H1 (cell line): ENCODE results near the gene MYH3. TPM values are rescaled to one million over a fixed set of nuclear protein-coding genes. Genes with fewer than 3 reads are reported as not detected.

ENCODE experiments used
- CTCF ChIA-PET: fragments of 300-600 bp; sonication (Branson Sonifier 250); formaldehyde crosslinking; loops from one replicate; lab custom pipeline; 2021; ENCODE audit not compliant: partially characterized antibody; lab: Charles Lee
- POLR2A ChIA-PET: fragments of 300-600 bp; sonication (Branson Sonifier 250); formaldehyde crosslinking; loops from one replicate; lab custom pipeline; 2021; ENCODE audit warnings: inconsistent platforms; ENCODE audit not compliant: partially characterized antibody; lab: Charles Lee
- DNase-seq, 2 experiments: peaks; one replicate each; pipeline versions ENCODE4 v3.0.0 to v3.0.0-alpha.2; 2010 to 2022; ENCODE audit warnings: low spot score in 2 of 2, low read depth in 1 of 2, mixed read lengths in 1 of 2
- FAIRE-seq: peaks from 2 replicates; lab custom pipeline; 2011; peaks lifted over from hg19 to GRCh38; lab: Jason Lieb, UNC
- H2AFZ ChIP-seq: 2 replicates; pipeline ENCODE4 v1.8.1; 2012; ENCODE audit warnings: low read length, inconsistent platforms
- H2AK5ac ChIP-seq: 2 replicates; pipeline ENCODE4 v1.6.1; 2013; ENCODE audit warnings: low read depth, low read length
- H2BK120ac ChIP-seq: replicated peaks from 2 replicates; pipeline ENCODE3; 2013; ENCODE audit warnings: low read depth, low read length, inconsistent platforms
- H2BK12ac ChIP-seq: 2 replicates; pipeline ENCODE4 v1.6.1; 2013; ENCODE audit warnings: low read depth, low read length
- H2BK15ac ChIP-seq: 2 replicates; pipeline ENCODE4 v1.6.1; 2013; ENCODE audit warnings: low read length
- H2BK20ac ChIP-seq: 2 replicates; pipeline ENCODE4 v1.6.1; 2013; ENCODE audit warnings: low read length
- H2BK5ac ChIP-seq: 2 replicates; pipeline ENCODE4 v1.6.1; 2013; ENCODE audit warnings: low read depth, low read length
- H3K14ac ChIP-seq: 2 replicates; pipeline ENCODE4 v1.6.1; 2013; ENCODE audit warnings: inconsistent platforms; ENCODE audit not compliant: insufficient read length
- H3K18ac ChIP-seq: 2 replicates; pipeline ENCODE4 v1.6.1; 2013; ENCODE audit warnings: low read length; ENCODE audit errors: extremely low read depth
- H3K23ac ChIP-seq: 2 replicates; pipeline ENCODE4 v1.6.1; 2013; ENCODE audit warnings: inconsistent platforms; ENCODE audit not compliant: insufficient read length
- H3K23me2 ChIP-seq: 2 replicates; pipeline ENCODE4 v1.6.1; 2013; ENCODE audit warnings: low read depth, low read length
- H3K27ac ChIP-seq: 2 replicates; pipeline ENCODE4 v1.6.1; 2011; ENCODE audit warnings: low read depth, low read length, inconsistent platforms
- H3K27me3 ChIP-seq, 4 experiments: replicated peaks in 1 of 4; 1 replicate in 1 of 4; 2 replicates in 3 of 4; pipeline versions ENCODE4 v1.6.1 to v1.8.1; 2011 to 2013; ENCODE audit warnings: low read length in 3 of 4, mild to moderate bottlenecking in 3 of 4, inconsistent platforms in 2 of 4, mixed read lengths in 2 of 4, moderate library complexity in 1 of 4; ENCODE audit not compliant: control insufficient read depth in 3 of 4, insufficient read depth in 3 of 4; ENCODE audit errors: extremely low read depth in 1 of 4
- H3K36me3 ChIP-seq, 4 experiments: 2 replicates each; pipeline versions ENCODE4 v1.6.1 to v1.8.1; 2011 to 2013; ENCODE audit warnings: mild to moderate bottlenecking in 4 of 4, low read length in 3 of 4, moderate library complexity in 2 of 4, control low read depth in 1 of 4, inconsistent platforms in 1 of 4; ENCODE audit not compliant: insufficient read depth in 4 of 4, control insufficient read depth in 2 of 4
- H3K4ac ChIP-seq: replicated peaks from 2 replicates; pipeline ENCODE3; 2013; ENCODE audit warnings: low read length, low read depth, mixed read lengths, inconsistent platforms; ENCODE audit not compliant: insufficient read length
- H3K4me1 ChIP-seq, 4 experiments: replicated peaks in 1 of 4; 1 replicate in 1 of 4; 2 replicates in 3 of 4; pipeline versions ENCODE4 v1.6.1 to v1.8.1; 2011 to 2013; ENCODE audit warnings: low read length in 3 of 4, inconsistent platforms in 2 of 4, mixed read lengths in 1 of 4; ENCODE audit not compliant: insufficient read depth in 4 of 4, control insufficient read depth in 3 of 4
- H3K4me2 ChIP-seq, 2 experiments: 2 replicates each; pipeline versions ENCODE4 v1.6.1 to v1.8.1; 2011 to 2013; ENCODE audit warnings: low read depth in 2 of 2, low read length in 2 of 2, control low read depth in 1 of 2, inconsistent platforms in 1 of 2, mild to moderate bottlenecking in 1 of 2; ENCODE audit not compliant: insufficient read depth in 1 of 2
- H3K4me3 ChIP-seq, 4 experiments: fragments of 200-600, 300-600 bp in 1 of 4; sonication (generic), shearing (Covaris generic), sonication (Bioruptor Twin) in 1 of 4; 2 replicates each; pipeline versions ENCODE4 v1.5.1 to v1.8.1; 2011 to 2016; ENCODE audit warnings: low read length in 4 of 4, low read depth in 3 of 4, control low read depth in 2 of 4, inconsistent platforms in 2 of 4, mild to moderate bottlenecking in 2 of 4, mixed read lengths in 1 of 4, moderate library complexity in 1 of 4; ENCODE audit not compliant: insufficient read depth in 2 of 4; ENCODE audit errors: extremely low read depth in 1 of 4
- H3K56ac ChIP-seq: replicated peaks from 2 replicates; pipeline ENCODE3; 2013; ENCODE audit warnings: low read depth, mild to moderate bottlenecking, mixed read lengths, low read length, inconsistent platforms; ENCODE audit not compliant: insufficient read length
- H3K79me1 ChIP-seq: 2 replicates; pipeline ENCODE4 v1.6.1; 2013; ENCODE audit warnings: low read depth, low read length, control low read depth
- H3K79me2 ChIP-seq, 2 experiments: 2 replicates each; pipeline versions ENCODE4 v1.6.1 to v1.8.1; 2012 to 2013; ENCODE audit warnings: low read length in 2 of 2, mild to moderate bottlenecking in 2 of 2, inconsistent platforms in 1 of 2; ENCODE audit not compliant: insufficient read depth in 2 of 2, control insufficient read depth in 1 of 2
- H3K9ac ChIP-seq, 4 experiments: replicated peaks in 1 of 4; 1 replicate in 1 of 4; 2 replicates in 3 of 4; pipeline versions ENCODE4 v1.6.1 to v1.8.1; 2011 to 2013; ENCODE audit warnings: low read depth in 3 of 4, low read length in 3 of 4, control low read depth in 2 of 4, mild to moderate bottlenecking in 2 of 4, moderate library complexity in 2 of 4, inconsistent platforms in 1 of 4; ENCODE audit errors: extremely low read depth in 1 of 4
- H3K9me3 ChIP-seq, 2 experiments: 2 replicates each; pipeline versions ENCODE4 v1.6.1 to v1.8.1; 2012 to 2013; ENCODE audit warnings: mild to moderate bottlenecking in 2 of 2, moderate library complexity in 2 of 2, control low read depth in 1 of 2, inconsistent platforms in 1 of 2, low read depth in 1 of 2, low read length in 1 of 2, mixed read lengths in 1 of 2; ENCODE audit not compliant: insufficient read depth in 2 of 2
- H4K20me1 ChIP-seq, 2 experiments: replicated peaks in 1 of 2; 2 replicates each; pipeline versions ENCODE3 to v1.8.1; 2011 to 2013; ENCODE audit warnings: inconsistent platforms in 2 of 2, low read length in 2 of 2, mild to moderate bottlenecking in 1 of 2; ENCODE audit not compliant: insufficient read depth in 2 of 2, control insufficient read depth in 1 of 2
- H4K5ac ChIP-seq: 2 replicates; pipeline ENCODE4 v1.6.1; 2013; ENCODE audit warnings: low read length, low read depth, mixed read lengths, inconsistent platforms; ENCODE audit not compliant: insufficient read length
- H4K8ac ChIP-seq: 2 replicates; pipeline ENCODE4 v1.8.0; 2013; ENCODE audit warnings: mild to moderate bottlenecking, moderate library complexity, low read length, inconsistent platforms; ENCODE audit not compliant: insufficient read depth; ENCODE audit errors: extremely low read depth
- H4K91ac ChIP-seq: replicated peaks from 2 replicates; pipeline ENCODE3; 2013; ENCODE audit warnings: low read length, mixed read lengths, inconsistent platforms; ENCODE audit not compliant: insufficient read length
- BCL11A ChIP-seq, 2 experiments: IDR thresholded peaks; one replicate each; pipeline ENCODE4 v1.6.1; 2011; ENCODE audit warnings: low read depth in 2 of 2, low read length in 2 of 2, mild to moderate bottlenecking in 2 of 2
- CREB1 ChIP-seq: IDR thresholded peaks from 2 replicates; pipeline ENCODE4 v1.6.1; 2012; ENCODE audit warnings: inconsistent platforms
- GABPA ChIP-seq: IDR thresholded peaks from 2 replicates; pipeline ENCODE4 v1.6.1; 2011; ENCODE audit warnings: mild to moderate bottlenecking, low read length, moderate library complexity, borderline replicate concordance; ENCODE audit not compliant: insufficient read depth
- GTF2F1 ChIP-seq: IDR thresholded peaks from 2 replicates; pipeline ENCODE4 v1.6.1; 2012; ENCODE audit warnings: low read depth, low read length, improper control_type of control experiment, borderline replicate concordance
- MAFK ChIP-seq: IDR thresholded peaks from 2 replicates; pipeline ENCODE4 v1.6.1; 2012; ENCODE audit warnings: low read depth, mild to moderate bottlenecking, improper control_type of control experiment, low read length
- PHF8 ChIP-seq: fragments of 200-600 bp; sonication (generic); conservative IDR thresholded peaks from 2 replicates; pipeline ENCODE4 v1.7.1; 2012; ENCODE audit warnings: low read depth, mild to moderate bottlenecking, inconsistent platforms, low read length, moderate library complexity
- RXRA ChIP-seq: IDR thresholded peaks from 2 replicates; pipeline ENCODE4 v1.6.1; 2011; ENCODE audit warnings: low read depth, mild to moderate bottlenecking, low read length, moderate library complexity; ENCODE audit not compliant: insufficient read depth
- SIN3A ChIP-seq, 2 experiments: IDR thresholded peaks in 1 of 2; conservative IDR thresholded peaks in 1 of 2; 2 replicates each; pipeline ENCODE4 v1.6.1; 2011 to 2012; ENCODE audit warnings: low read length in 2 of 2, improper control_type of control experiment in 1 of 2, low read depth in 1 of 2, mild to moderate bottlenecking in 1 of 2
- SIRT6 ChIP-seq: IDR thresholded peaks from one replicate; pipeline ENCODE4 v1.7.1; 2012; ENCODE audit warnings: low read length, inconsistent platforms
- SIX5 ChIP-seq: IDR thresholded peaks from 2 replicates; pipeline ENCODE4 v1.6.1; 2011; ENCODE audit warnings: mild to moderate bottlenecking, low read depth, low read length
- SRF ChIP-seq: IDR thresholded peaks from 2 replicates; pipeline ENCODE4 v1.6.1; 2011; ENCODE audit warnings: mild to moderate bottlenecking, low read depth, low read length, moderate library complexity
- WGBS, 2 experiments: shearing (Covaris generic) in 1 of 2; methylation state at CpG; one replicate each; pipeline versions ENCODE4 v1.1.6 to v1.1.7; 2013 to 2015; ENCODE audit warnings: low lambda C conversion rate in 2 of 2, mixed read lengths in 2 of 2, inconsistent platforms in 1 of 2, low coverage in 1 of 2, missing lambda C conversion rate in 1 of 2; ENCODE audit not compliant: insufficient replicate concordance in 2 of 2, insufficient coverage in 1 of 2, insufficient read length in 1 of 2; ENCODE audit errors: extremely low coverage in 1 of 2, missing lambda C conversion rate in 1 of 2; 5-methylcytosine and 5-hydroxymethylcytosine counted together
- polyA plus RNA-seq, 7 experiments: library from polyadenylated mRNA; depleted of rRNA in 3 of 7; stranded (reverse) in 5 of 7; unstranded in 2 of 7; fragments of >200 nt in 5 of 7; fragments of 200-250 nt in 2 of 7; gene quantifications; 1 replicate in 5 of 7; 2 replicates in 1 of 7; 4 replicates in 1 of 7; pipeline versions ENCODE4 v1.2.1 to v1.2.3, GENCODE V29; 2011 to 2013; ENCODE audit warnings: missing spikeins in 2 of 7, mixed read lengths in 2 of 7
- total RNA-seq: library from RNA; stranded (reverse); fragmentation: NEBNext Ultra II Directional; extraction: Animal tissue kit (Norgen Biotek cat#: 25700); gene quantifications from 2 replicates; pipeline ENCODE4 v1.2.1, GENCODE V29; 2021
- TF ChIP-seq, protein P1 (sequence below): IDR thresholded peaks from 2 replicates; pipeline ENCODE4 v1.6.1; 2012; ENCODE audit warnings: low read length, inconsistent platforms

MYH3 gene
- total and polyA plus RNA-seq, 2 of the 8 experiments (the other 6 are each of a cell fraction or from before 2014, with no cell fraction given): 0.65 to 1.8 TPM

DNA sequence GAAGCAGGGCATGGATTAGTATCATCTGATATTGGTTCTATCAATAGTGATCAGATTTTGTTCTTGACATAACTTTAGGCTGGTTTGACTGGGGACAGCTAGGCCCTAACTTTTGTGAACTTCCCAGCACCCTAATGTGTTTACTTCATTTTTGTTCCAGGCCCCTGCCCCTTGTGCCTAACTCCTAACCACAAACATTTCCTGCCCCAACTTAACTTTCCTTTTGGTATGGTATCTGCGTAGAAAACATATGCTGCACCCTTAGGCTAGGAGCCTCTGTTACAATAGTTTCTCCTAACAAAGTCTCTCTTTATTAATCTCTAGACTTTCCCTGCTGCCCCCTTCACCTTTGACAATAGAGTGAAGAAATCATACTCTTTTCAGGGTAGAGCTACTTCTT lies 42.7 kb upstream of the MYH3 start:
- ChIA-PET POLR2A (interaction anchor here (0.5 to 1.4 kb wide), 3 partner anchors 18 to 31 kb away, joined by 3 read pairs; no protein-coding TSS in a partner anchor), CTCF (interaction anchor here (1.5 kb wide), 1 partner anchor 71 kb away, joined by 3 read pairs; no protein-coding TSS in a partner anchor)
- H2BK15ac ChIP-seq: no peak overlapping the region
- no peak overlapping the region for H3K18ac ChIP-seq
- H3K36me3 ChIP-seq: peaks cover 0 to 12% (median 4%) of the 10 kb centered on the region in 4 experiments; a peak in 4 of 8 replicates
- no peak overlapping the region for H2BK12ac ChIP-seq
- H3K4ac ChIP-seq: no peak overlapping the region
- H3K23me2 ChIP-seq: peaks cover 3% of the 10 kb centered on the region; the same call in 1 of the 2 replicates
- H2BK5ac ChIP-seq: no peak overlapping the region
- H3K27ac ChIP-seq: no peak overlapping the region
- no peaks in the 10 kb centered on the region for H3K27me3 ChIP-seq
- DNase-seq (no peak), FAIRE-seq (no peak)
- H2AFZ ChIP-seq: no peak overlapping the region
- no peaks in the 10 kb centered on the region for H3K9me3 ChIP-seq
- H3K56ac ChIP-seq: no peak overlapping the region
- no peak overlapping the region for H2AK5ac ChIP-seq
- H4K20me1 ChIP-seq: peaks cover 0 to 2% of the 10 kb centered on the region in 2 experiments
- H4K8ac ChIP-seq: no peak overlapping the region
- H3K79me2 ChIP-seq: peaks cover 8 to 33% of the 10 kb centered on the region in 2 experiments
- no peak overlapping the region for H3K14ac ChIP-seq
- H3K4me3 ChIP-seq: no peak overlapping the region
- no peak overlapping the region for H3K9ac ChIP-seq
- no peaks in the 10 kb centered on the region for H3K4me1 ChIP-seq
- no peak overlapping the region for H4K91ac ChIP-seq
- H2BK120ac ChIP-seq: no peak overlapping the region
- 90% methylated on average over 1 of the region's 1 CpG; no CpG with 5 or more reads in 1 of the 2 experiments for WGBS, 2 experiments
- no peaks in the 10 kb centered on the region for H3K79me1 ChIP-seq
- H3K23ac ChIP-seq: no peak overlapping the region
- no peak overlapping the region for H4K5ac ChIP-seq
- no peak overlapping the region for H3K4me2 ChIP-seq
- no peak overlapping the region for H2BK20ac ChIP-seq
- TF ChIP-seq GTF2F1 (no peak), BCL11A (IDR thresholded peaks at IDR 0.05; ENCODE audit: low read depth in 2 of 2, low read length in 2 of 2) (no peak), CREB1 (no peak), SRF (no peak), RXRA (no peak), SIX5 (no peak), SIRT6 (no peak), MAFK (no peak), GABPA (no peak), SIN3A (conservative IDR thresholded peaks at IDR 0.05 in 1 of 2, IDR thresholded peaks at IDR 0.05 in 1 of 2; ENCODE audit: low read depth in 1 of 2, low read length in 2 of 2) (no peak), PHF8 (no peak)
- TF ChIP-seq, protein P1, sequence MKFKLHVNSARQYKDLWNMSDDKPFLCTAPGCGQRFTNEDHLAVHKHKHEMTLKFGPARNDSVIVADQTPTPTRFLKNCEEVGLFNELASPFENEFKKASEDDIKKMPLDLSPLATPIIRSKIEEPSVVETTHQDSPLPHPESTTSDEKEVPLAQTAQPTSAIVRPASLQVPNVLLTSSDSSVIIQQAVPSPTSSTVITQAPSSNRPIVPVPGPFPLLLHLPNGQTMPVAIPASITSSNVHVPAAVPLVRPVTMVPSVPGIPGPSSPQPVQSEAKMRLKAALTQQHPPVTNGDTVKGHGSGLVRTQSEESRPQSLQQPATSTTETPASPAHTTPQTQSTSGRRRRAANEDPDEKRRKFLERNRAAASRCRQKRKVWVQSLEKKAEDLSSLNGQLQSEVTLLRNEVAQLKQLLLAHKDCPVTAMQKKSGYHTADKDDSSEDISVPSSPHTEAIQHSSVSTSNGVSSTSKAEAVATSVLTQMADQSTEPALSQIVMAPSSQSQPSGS: no peak
